Gastroesophageal sphincter (tissue), 3 donors: Measurements from ENCODE around the gene SEMA3F.

Experiments used
- EP300 ChIP-seq: sonication (generic); formaldehyde crosslinking; IDR thresholded peaks from one replicate; pipeline ENCODE4 v1.6.1; 2017; ENCODE audit warnings: antibody characterized with exemption, mild to moderate bottlenecking
- POLR2A ChIP-seq, 2 donors: fragments of 450-650 bp; IDR thresholded peaks; one replicate each; pipeline ENCODE4 v1.6.1; 2017; ENCODE audit warnings: antibody characterized with exemption in 2 of 2, mild to moderate bottlenecking in 2 of 2, moderate library complexity in 1 of 2
- POLR2AphosphoS5 ChIP-seq: sonication (generic); formaldehyde crosslinking; IDR thresholded peaks from one replicate; pipeline ENCODE4 v1.6.1; 2017; ENCODE audit warnings: antibody characterized with exemption
- TF ChIP-seq, protein P1 (sequence below), 4 experiments: fragments of 200-600 bp in 2 of 4; fragments of 450-650 bp in 2 of 4; sonication (generic) in 1 of 4; IDR thresholded peaks; one replicate each; pipeline ENCODE4 v1.5.1; 2017 to 2019; ENCODE audit warnings: antibody characterized with exemption in 4 of 4, mild to moderate bottlenecking in 2 of 4, moderate library complexity in 2 of 4

DNA sequence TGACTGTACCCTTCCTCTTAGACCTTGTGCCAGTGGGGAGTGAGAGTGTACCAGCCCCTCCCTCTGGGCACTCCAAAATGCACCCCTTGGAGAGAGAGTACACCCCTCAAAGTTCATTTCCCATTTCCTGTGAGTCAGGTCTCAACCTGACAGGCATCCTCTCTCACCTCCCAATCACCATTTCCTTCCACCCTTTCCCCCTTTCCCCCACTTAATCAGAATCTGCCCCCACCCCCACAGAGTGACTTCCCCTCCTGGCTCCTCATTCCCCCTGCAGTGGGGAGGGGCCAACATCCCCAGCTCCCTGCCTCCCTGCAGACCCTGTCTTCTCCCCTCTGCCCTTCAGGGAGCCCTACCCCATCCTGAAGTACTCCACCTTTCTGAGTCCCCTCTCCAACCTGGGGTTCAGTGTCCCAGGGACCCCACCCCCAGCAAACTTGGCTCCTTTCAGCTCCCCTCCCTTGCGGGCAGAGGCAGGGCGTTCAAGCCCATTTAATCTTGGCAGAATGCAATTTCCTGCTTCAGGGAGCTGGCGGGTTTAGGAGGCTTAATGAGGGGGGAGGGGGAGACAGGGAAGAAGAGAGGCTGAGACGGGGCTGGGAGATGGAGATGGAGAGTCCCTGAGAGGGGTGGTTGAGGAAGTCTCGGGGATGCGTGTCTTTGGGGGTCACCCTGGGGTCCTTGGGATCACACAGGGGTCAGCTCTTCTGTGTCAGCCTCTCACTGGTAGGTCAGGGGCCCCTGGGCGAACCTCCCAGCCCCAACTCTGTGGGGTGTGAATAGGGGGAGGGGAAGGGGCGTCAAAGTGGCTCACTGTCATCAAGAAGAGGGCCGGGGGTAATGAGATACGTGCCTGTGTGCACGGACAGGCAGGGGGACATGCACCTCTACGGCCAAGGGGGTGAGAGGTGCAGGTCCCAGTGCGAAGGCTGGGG lies 16.6 kb upstream of the SEMA3F start:
- TF ChIP-seq, protein P1, sequence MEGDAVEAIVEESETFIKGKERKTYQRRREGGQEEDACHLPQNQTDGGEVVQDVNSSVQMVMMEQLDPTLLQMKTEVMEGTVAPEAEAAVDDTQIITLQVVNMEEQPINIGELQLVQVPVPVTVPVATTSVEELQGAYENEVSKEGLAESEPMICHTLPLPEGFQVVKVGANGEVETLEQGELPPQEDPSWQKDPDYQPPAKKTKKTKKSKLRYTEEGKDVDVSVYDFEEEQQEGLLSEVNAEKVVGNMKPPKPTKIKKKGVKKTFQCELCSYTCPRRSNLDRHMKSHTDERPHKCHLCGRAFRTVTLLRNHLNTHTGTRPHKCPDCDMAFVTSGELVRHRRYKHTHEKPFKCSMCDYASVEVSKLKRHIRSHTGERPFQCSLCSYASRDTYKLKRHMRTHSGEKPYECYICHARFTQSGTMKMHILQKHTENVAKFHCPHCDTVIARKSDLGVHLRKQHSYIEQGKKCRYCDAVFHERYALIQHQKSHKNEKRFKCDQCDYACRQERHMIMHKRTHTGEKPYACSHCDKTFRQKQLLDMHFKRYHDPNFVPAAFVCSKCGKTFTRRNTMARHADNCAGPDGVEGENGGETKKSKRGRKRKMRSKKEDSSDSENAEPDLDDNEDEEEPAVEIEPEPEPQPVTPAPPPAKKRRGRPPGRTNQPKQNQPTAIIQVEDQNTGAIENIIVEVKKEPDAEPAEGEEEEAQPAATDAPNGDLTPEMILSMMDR (IDR thresholded peaks at IDR 0.05) = no peak
- TF ChIP-seq POLR2A (IDR thresholded peaks at IDR 0.05) (no peak), POLR2AphosphoS5 (no peak), EP300 (no peak)
